HepG2 (cell line): ENCODE data around the gene TXN2. TPM values are rescaled to one million over a fixed set of nuclear protein-coding genes. Genes with fewer than 3 reads are reported as not detected.

Experiments
- ARID2 ChIP-seq: sonication (generic); formaldehyde crosslinking; IDR thresholded peaks from 2 replicates; pipeline ENCODE4 v1.8.1; 2022; ENCODE audit warnings: mild to moderate bottlenecking, missing genetic modification reagents, borderline replicate concordance
- BCL3 ChIP-seq: sonication (generic); formaldehyde crosslinking; IDR thresholded peaks from 2 replicates; pipeline ENCODE4 v1.5.1; 2020; ENCODE audit warnings: mild to moderate bottlenecking, missing genetic modification reagents, moderate library complexity
- CEBPZ ChIP-seq: IDR thresholded peaks from 2 replicates; pipeline ENCODE4 v1.6.1; 2012; ENCODE audit warnings: low read length, improper control_type of control experiment
- DDIT3 ChIP-seq: sonication (generic); formaldehyde crosslinking; IDR thresholded peaks from 2 replicates; pipeline ENCODE4 v1.4.0; 2020; ENCODE audit warnings: mild to moderate bottlenecking, missing genetic modification reagents
- ELK4 ChIP-seq: sonication (generic); formaldehyde crosslinking; IDR thresholded peaks from 2 replicates; pipeline ENCODE4 v1.9.0; 2021; ENCODE audit warnings: missing genetic modification reagents, borderline replicate concordance
- FLYWCH1 ChIP-seq: sonication (generic); formaldehyde crosslinking; IDR thresholded peaks from 2 replicates; pipeline ENCODE4 v1.8.1; 2023; ENCODE audit warnings: mild to moderate bottlenecking, missing genetic modification reagents
- GABPB1 ChIP-seq: IDR thresholded peaks from 2 replicates; pipeline ENCODE4 v1.6.1; 2016; ENCODE audit warnings: mild to moderate bottlenecking, missing genetic modification reagents, moderate library complexity, missing compliant biosample characterization
- HDAC2 ChIP-seq: sonication (generic); formaldehyde crosslinking; IDR thresholded peaks from 2 replicates; pipeline ENCODE4 v1.4.0; 2020; ENCODE audit warnings: missing genetic modification reagents
- KLF6 ChIP-seq: IDR thresholded peaks from 2 replicates; pipeline ENCODE4 v1.8.0; 2016; ENCODE audit warnings: missing biosample characterization, missing genetic modification reagents
- LBX2 ChIP-seq: sonication (generic); formaldehyde crosslinking; IDR thresholded peaks from 2 replicates; pipeline ENCODE4 v1.5.0; 2020; ENCODE audit warnings: missing genetic modification reagents, mild to moderate bottlenecking, borderline replicate concordance
- MIXL1 ChIP-seq: IDR thresholded peaks from 2 replicates; pipeline ENCODE4 v1.6.1; 2016
- MTERF4 ChIP-seq: sonication (generic); formaldehyde crosslinking; IDR thresholded peaks from 2 replicates; pipeline ENCODE4 v1.8.0; 2023; ENCODE audit warnings: mild to moderate bottlenecking, missing genetic modification reagents
- SNAPC5 ChIP-seq: sonication (generic); formaldehyde crosslinking; IDR thresholded peaks from 2 replicates; pipeline ENCODE4 v1.8.1; 2023; ENCODE audit warnings: mild to moderate bottlenecking, missing genetic modification reagents, borderline replicate concordance
- ZKSCAN8 ChIP-seq: IDR thresholded peaks from 2 replicates; pipeline ENCODE4 v1.6.1; 2016; ENCODE audit warnings: borderline replicate concordance, missing genetic modification reagents, missing compliant biosample characterization
- ZNF260 ChIP-seq: sonication (generic); formaldehyde crosslinking; IDR thresholded peaks from 2 replicates; pipeline ENCODE4 v1.4.0; 2020; ENCODE audit warnings: missing genetic modification reagents, low read depth, mild to moderate bottlenecking, borderline replicate concordance
- ZNF296 ChIP-seq: sonication (generic); formaldehyde crosslinking; conservative IDR thresholded peaks from 2 replicates; pipeline ENCODE4 v1.5.0; 2020; ENCODE audit warnings: mild to moderate bottlenecking, missing genetic modification reagents
- ZNF33A ChIP-seq: sonication (generic); formaldehyde crosslinking; IDR thresholded peaks from 2 replicates; pipeline ENCODE4 v1.5.1; 2020; ENCODE audit warnings: missing genetic modification reagents, mild to moderate bottlenecking, moderate library complexity, borderline replicate concordance
- ZNF362 ChIP-seq: sonication (generic); formaldehyde crosslinking; IDR thresholded peaks from 2 replicates; pipeline ENCODE4 v1.4.0; 2020; ENCODE audit warnings: missing genetic modification reagents, mild to moderate bottlenecking, borderline replicate concordance
- ZNF484 ChIP-seq: sonication (generic); formaldehyde crosslinking; IDR thresholded peaks from 2 replicates; pipeline ENCODE4 v1.5.1; 2020; ENCODE audit warnings: mild to moderate bottlenecking, low read depth, missing genetic modification reagents, borderline replicate concordance
- ZNF766 ChIP-seq: sonication (generic); formaldehyde crosslinking; IDR thresholded peaks from 2 replicates; pipeline ENCODE4 v1.5.0; 2020; ENCODE audit warnings: missing genetic modification reagents, borderline replicate concordance
- polyA plus RNA-seq, 8 experiments: library from polyadenylated mRNA; depleted of rRNA in 3 of 8; stranded (reverse) in 7 of 8; unstranded in 1 of 8; fragments of >200 nt; fragmentation: Illumina TruSeq in 4 of 8; extraction: Trizol in 4 of 8; gene quantifications; 2 replicates each; pipeline versions ENCODE4 v1.2.1 to v1.2.3, GENCODE V29; 2011 to 2016; ENCODE audit warnings: low read depth in 4 of 8, missing spikeins in 1 of 8, mixed read lengths in 1 of 8; ENCODE audit not compliant: insufficient read depth in 1 of 8
- total RNA-seq, 5 experiments: library from RNA; depleted of rRNA; stranded (reverse); fragments of >200 nt; fragmentation: Illumina TruSeq; extraction: Trizol; gene quantifications; 2 replicates each; pipeline ENCODE4 v1.2.3, GENCODE V29; 2016; ENCODE audit warnings: low read depth in 1 of 5

Gene TXN2
- total and polyA plus RNA-seq, 2 of the 13 experiments (the other 11 are each of a cell fraction or from before 2014, with no cell fraction given), result 41.4 to 109 TPM

GRCh38 chr22:36457688-36458450 is 23.6 kb downstream of the TXN2 start (continued):
- no peak for TF ChIP-seq ZNF766 (CRISPR knock-in tag)
- TF ChIP-seq ZNF296 (CRISPR knock-in tag), result no peak
- peak; percentile 27; the same call in 1 of the 2 replicates for TF ChIP-seq GABPB1 (CRISPR knock-in tag)
- TF ChIP-seq ZNF484 (CRISPR knock-in tag), result no peak
- TF ChIP-seq MTERF4 (CRISPR knock-in tag), result no peak
- TF ChIP-seq DDIT3 (CRISPR knock-in tag), result no peak
- no peak for TF ChIP-seq ARID2 (CRISPR knock-in tag)
- TF ChIP-seq ZKSCAN8, result no peak
- TF ChIP-seq MIXL1 (CRISPR knock-in tag), result no peak
- no peak for TF ChIP-seq ZNF33A
- no peak for TF ChIP-seq HDAC2 (CRISPR knock-in tag)
- no peak for TF ChIP-seq ELK4 (CRISPR knock-in tag)
- no peak for TF ChIP-seq ZNF260 (CRISPR knock-in tag)
- no peak for TF ChIP-seq LBX2 (CRISPR knock-in tag)
- no peak for TF ChIP-seq CEBPZ
- no peak for TF ChIP-seq FLYWCH1 (CRISPR knock-in tag)
- TF ChIP-seq SNAPC5 (CRISPR knock-in tag), result no peak
- TF ChIP-seq KLF6 (CRISPR knock-in tag), result no peak
- no peak for TF ChIP-seq ZNF362 (CRISPR knock-in tag)
- no peak for TF ChIP-seq BCL3 (CRISPR knock-in tag)
